NCI-H446 treated with DMSO at 0.1 percent for 48 hours (cell line): ENCODE results near the gene MPC1L.
"Not testable (repeated sequence)": the region's sequence is repeated elsewhere in the genome, so short reads cannot be mapped to it uniquely, and the experiment has no call there.

Source experiments
- DNase-seq: peaks from one replicate; lab custom pipeline; 2025; lab: John Stamatoyannopoulos, UW

MPC1L gene

GRCh38 chrX:40623139-40623536, at the start of gene MPC1L:
Gene MPC1L (plus strand): TSS chrX:40623428. CDS start chrX:40623566, 138 bp downstream.
- no peak for DNase-seq

GRCh38 chrX:40573763-40574162, 49.5 kb upstream of the MPC1L start:
- DNase-seq, result no peak

GRCh38 chrX:40575411-40575810, 47.8 kb upstream of the MPC1L start:
- DNase-seq, result peak; percentile 39

- DNase-seq, result no peak
Observed at GRCh38 chrX:40576291-40576690, 46.9 kb upstream of the MPC1L start.

GRCh38 chrX:40578039-40578695, 45.1 kb upstream of the MPC1L start:
- no peak for DNase-seq

- no peak for DNase-seq
Observed at GRCh38 chrX:40579141-40579540, 44.1 kb upstream of the MPC1L start.

- DNase-seq, result no peak
Observed at GRCh38 chrX:40579900-40580536, 43.2 kb upstream of the MPC1L start.

GRCh38 chrX:40580537-40581335, 42.5 kb upstream of the MPC1L start, which contains the start of gene ATP6AP2:
Gene ATP6AP2 (plus strand): TSS chrX:40580970. CDS start chrX:40581066, 96 bp downstream.
- DNase-seq, result peak; percentile 85

GRCh38 chrX:40581336-40581920, 41.8 kb upstream of the MPC1L start:
- DNase-seq, result no peak

GRCh38 chrX:40582178-40582577, 41.0 kb upstream of the MPC1L start:
- DNase-seq, result not testable (repeated sequence)

GRCh38 chrX:40582811-40583210, 40.4 kb upstream of the MPC1L start:
- no peak for DNase-seq

- DNase-seq, result not testable (repeated sequence)
Observed at GRCh38 chrX:40587623-40588022, 35.6 kb upstream of the MPC1L start.

GRCh38 chrX:40589616-40590321, 33.5 kb upstream of the MPC1L start:
- DNase-seq, result not testable (repeated sequence)

- DNase-seq, result no peak
Observed at GRCh38 chrX:40603446-40603845, 19.8 kb upstream of the MPC1L start.

- no peak for DNase-seq
Observed at GRCh38 chrX:40607381-40607780, 15.8 kb upstream of the MPC1L start.

GRCh38 chrX:40612511-40612910, 10.7 kb upstream of the MPC1L start:
- DNase-seq, result no peak

GRCh38 chrX:40615976-40616375, 7.3 kb upstream of the MPC1L start:
- DNase-seq, result no peak

- no peak for DNase-seq
Observed at GRCh38 chrX:40617566-40617965, 5.7 kb upstream of the MPC1L start.

GRCh38 chrX:40622479-40623138, 619 bp upstream of the MPC1L start:
- no peak for DNase-seq

GRCh38 chrX:40623665-40624064, 437 bp downstream of the MPC1L start:
- no peak for DNase-seq

GRCh38 chrX:40625294-40625693, 2.1 kb downstream of the MPC1L start:
- DNase-seq, result no peak
